ENCODE results near the gene SLC5A11. TPM values are rescaled to one million over a fixed set of nuclear protein-coding genes. Genes with fewer than 3 reads are reported as not detected.

The SLC5A11 gene
- total RNA-seq, 1 donor from 2014 or later, result not detected

GRCh38 chr16:24931091-24931490 lies 85.3 kb downstream of the SLC5A11 start:
- Mint-ChIP-seq H3K4me1 (ENCODE audit: unreplicated experiment) (no peaks in the 10 kb centered on the region), H3K27ac (ENCODE audit: unreplicated experiment) (no peak overlapping the region), H3K27me3 (ENCODE audit: unreplicated experiment) (no peaks in the 10 kb centered on the region), H3K36me3 (ENCODE audit: unreplicated experiment) (peaks cover 53% of the 10 kb centered on the region), H3K9me3 (ENCODE audit: unreplicated experiment) (no peaks in the 10 kb centered on the region), H3K4me3 (ENCODE audit: unreplicated experiment) (no peak overlapping the region)
- no peak for DNase-seq (ENCODE audit: extremely low spot score, unreplicated experiment)
- TF ChIP-seq, protein P1, sequence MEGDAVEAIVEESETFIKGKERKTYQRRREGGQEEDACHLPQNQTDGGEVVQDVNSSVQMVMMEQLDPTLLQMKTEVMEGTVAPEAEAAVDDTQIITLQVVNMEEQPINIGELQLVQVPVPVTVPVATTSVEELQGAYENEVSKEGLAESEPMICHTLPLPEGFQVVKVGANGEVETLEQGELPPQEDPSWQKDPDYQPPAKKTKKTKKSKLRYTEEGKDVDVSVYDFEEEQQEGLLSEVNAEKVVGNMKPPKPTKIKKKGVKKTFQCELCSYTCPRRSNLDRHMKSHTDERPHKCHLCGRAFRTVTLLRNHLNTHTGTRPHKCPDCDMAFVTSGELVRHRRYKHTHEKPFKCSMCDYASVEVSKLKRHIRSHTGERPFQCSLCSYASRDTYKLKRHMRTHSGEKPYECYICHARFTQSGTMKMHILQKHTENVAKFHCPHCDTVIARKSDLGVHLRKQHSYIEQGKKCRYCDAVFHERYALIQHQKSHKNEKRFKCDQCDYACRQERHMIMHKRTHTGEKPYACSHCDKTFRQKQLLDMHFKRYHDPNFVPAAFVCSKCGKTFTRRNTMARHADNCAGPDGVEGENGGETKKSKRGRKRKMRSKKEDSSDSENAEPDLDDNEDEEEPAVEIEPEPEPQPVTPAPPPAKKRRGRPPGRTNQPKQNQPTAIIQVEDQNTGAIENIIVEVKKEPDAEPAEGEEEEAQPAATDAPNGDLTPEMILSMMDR (IDR thresholded peaks at IDR 0.05), result no peak

GRCh38 chr16:24935336-24935735 lies 89.6 kb downstream of the SLC5A11 start:
- H3K27ac Mint-ChIP-seq (ENCODE audit: unreplicated experiment), result no peak overlapping the region
- no peak overlapping the region for H3K4me3 Mint-ChIP-seq (ENCODE audit: unreplicated experiment)
- H3K9me3 Mint-ChIP-seq (ENCODE audit: unreplicated experiment), result no peaks in the 10 kb centered on the region
- peaks cover 50% of the 10 kb centered on the region for H3K36me3 Mint-ChIP-seq (ENCODE audit: unreplicated experiment)
- DNase-seq (ENCODE audit: extremely low spot score, unreplicated experiment), result no peak
- TF ChIP-seq, protein P1 (IDR thresholded peaks at IDR 0.05), result no peak
- H3K4me1 Mint-ChIP-seq (ENCODE audit: unreplicated experiment), result no peaks in the 10 kb centered on the region
- H3K27me3 Mint-ChIP-seq (ENCODE audit: unreplicated experiment), result no peaks in the 10 kb centered on the region

DNA sequence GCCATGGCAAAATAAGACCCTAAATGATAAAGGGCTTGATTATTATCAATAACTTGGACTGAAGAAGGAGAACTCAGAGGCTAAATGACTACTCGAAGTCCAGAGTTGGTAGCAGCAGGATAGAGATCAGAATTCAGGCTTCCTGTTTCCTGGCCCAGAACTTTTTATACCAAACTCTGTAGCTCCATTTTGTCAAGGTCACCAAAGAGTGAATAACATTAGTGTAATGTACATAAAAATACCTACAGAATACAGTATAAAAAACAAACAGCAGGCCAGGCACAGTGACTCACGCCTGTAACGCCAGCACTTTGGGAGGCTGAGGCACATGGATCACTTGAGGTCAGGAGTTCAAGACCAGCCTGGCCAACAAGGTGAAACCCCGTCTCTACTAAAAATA lies 90.4 kb downstream of the SLC5A11 start:
- Mint-ChIP-seq H3K4me3 (ENCODE audit: unreplicated experiment) (no peak overlapping the region), H3K36me3 (ENCODE audit: unreplicated experiment) (peaks cover 46% of the 10 kb centered on the region), H3K9me3 (ENCODE audit: unreplicated experiment) (no peaks in the 10 kb centered on the region), H3K27me3 (ENCODE audit: unreplicated experiment) (no peaks in the 10 kb centered on the region), H3K4me1 (ENCODE audit: unreplicated experiment) (no peaks in the 10 kb centered on the region), H3K27ac (ENCODE audit: unreplicated experiment) (no peak overlapping the region)
- TF ChIP-seq, protein P1 (IDR thresholded peaks at IDR 0.05), result no peak
- no peak for DNase-seq (ENCODE audit: extremely low spot score, unreplicated experiment)

- no peak overlapping the region for H3K27ac Mint-ChIP-seq (ENCODE audit: unreplicated experiment)
- H3K4me1 Mint-ChIP-seq (ENCODE audit: unreplicated experiment), result no peaks in the 10 kb centered on the region
- DNase-seq (ENCODE audit: extremely low spot score, unreplicated experiment), result no peak
- H3K4me3 Mint-ChIP-seq (ENCODE audit: unreplicated experiment), result no peak overlapping the region
- peaks cover 44% of the 10 kb centered on the region for H3K36me3 Mint-ChIP-seq (ENCODE audit: unreplicated experiment)
- TF ChIP-seq, protein P1 (IDR thresholded peaks at IDR 0.05), result no peak
- H3K27me3 Mint-ChIP-seq (ENCODE audit: unreplicated experiment), result no peaks in the 10 kb centered on the region
- H3K9me3 Mint-ChIP-seq (ENCODE audit: unreplicated experiment), result no peaks in the 10 kb centered on the region
Measured at GRCh38 chr16:24939224-24939623, 93.5 kb downstream of the SLC5A11 start.

GRCh38 chr16:24939738-24940137 lies 94.0 kb downstream of the SLC5A11 start:
- H3K9me3 Mint-ChIP-seq (ENCODE audit: unreplicated experiment), result no peaks in the 10 kb centered on the region
- H3K4me1 Mint-ChIP-seq (ENCODE audit: unreplicated experiment), result no peaks in the 10 kb centered on the region
- H3K27me3 Mint-ChIP-seq (ENCODE audit: unreplicated experiment), result no peaks in the 10 kb centered on the region
- TF ChIP-seq, protein P1 (IDR thresholded peaks at IDR 0.05), result no peak
- no peak overlapping the region for H3K27ac Mint-ChIP-seq (ENCODE audit: unreplicated experiment)
- no peak for DNase-seq (ENCODE audit: extremely low spot score, unreplicated experiment)
- no peak overlapping the region for H3K4me3 Mint-ChIP-seq (ENCODE audit: unreplicated experiment)
- H3K36me3 Mint-ChIP-seq (ENCODE audit: unreplicated experiment), result peaks cover 40% of the 10 kb centered on the region

Data from osteocyte (in vitro differentiated cells).